NCI-H524 (cell line): ENCODE data around the gene TRAM1L1.

Source experiments
- DNase-seq, 2 experiments: peaks; one replicate each; lab custom pipeline; 2025; lab: John Stamatoyannopoulos, UW

Gene TRAM1L1

DNA sequence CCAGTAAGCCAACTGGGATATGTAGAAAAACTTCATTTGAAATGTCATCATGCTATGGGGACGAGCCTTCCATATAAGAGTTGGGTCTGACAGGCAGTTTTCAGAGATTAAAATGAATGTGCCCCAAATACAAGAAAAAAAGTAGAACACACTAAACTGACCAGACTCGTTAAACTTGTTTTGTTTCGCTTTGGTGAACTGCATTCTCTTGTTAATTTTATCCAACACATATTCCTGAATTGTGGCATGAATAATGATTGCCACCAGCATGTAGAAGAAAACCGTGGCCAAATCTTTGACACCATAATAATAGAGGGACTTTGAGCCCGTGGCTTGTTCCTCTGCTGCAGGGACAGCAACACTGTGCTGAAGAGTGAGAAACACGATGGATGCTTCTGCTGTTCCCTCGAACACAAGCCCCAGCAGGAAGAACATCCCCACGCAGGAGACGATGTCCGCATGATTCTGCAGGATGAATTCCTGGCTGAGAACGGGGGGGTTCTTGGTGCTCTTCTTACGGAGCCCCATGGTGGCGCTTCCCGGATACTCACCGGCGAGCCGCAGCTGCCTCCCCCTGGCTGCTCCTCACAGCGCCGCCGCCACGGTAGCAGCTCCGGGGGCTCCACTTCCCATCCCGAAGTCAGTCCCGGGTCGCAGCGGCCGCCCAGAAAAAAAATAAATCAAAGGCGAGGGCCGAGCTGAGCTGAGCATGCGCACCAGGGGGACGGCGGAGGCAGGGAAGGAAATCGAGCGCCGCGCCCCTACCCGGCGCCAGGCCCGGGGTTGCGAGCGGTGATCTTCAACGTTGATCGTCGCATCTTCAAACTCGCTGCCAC lies at the start of gene TRAM1L1:
TRAM1L1 (minus strand) TSS at position 711 of the 836 bp plus-strand sequence; CDS start at position 528, 183 bp downstream.
- peak; percentile 44 to 70 for DNase-seq

DNA sequence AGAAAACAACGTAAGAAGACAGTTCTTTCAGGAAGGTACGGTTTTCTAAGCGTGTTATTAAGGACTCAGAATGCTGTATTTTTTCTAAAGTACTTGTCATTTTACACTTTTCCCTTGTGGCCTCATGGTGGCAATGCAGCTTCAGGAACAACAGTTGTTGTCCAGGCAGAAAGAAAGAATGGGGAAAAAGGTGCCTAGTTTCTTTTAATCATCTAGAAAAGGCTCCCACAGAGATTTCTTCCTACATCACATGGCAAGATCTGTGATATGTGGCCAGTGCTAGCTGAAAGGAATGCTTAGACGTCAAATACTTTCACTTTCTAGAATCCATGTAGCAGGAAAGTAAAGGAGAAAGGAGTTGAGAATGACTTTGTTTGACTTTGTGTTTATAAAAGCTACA lies 49.0 kb upstream of the TRAM1L1 start:
- DNase-seq = peak; percentile 28 to 62

DNA sequence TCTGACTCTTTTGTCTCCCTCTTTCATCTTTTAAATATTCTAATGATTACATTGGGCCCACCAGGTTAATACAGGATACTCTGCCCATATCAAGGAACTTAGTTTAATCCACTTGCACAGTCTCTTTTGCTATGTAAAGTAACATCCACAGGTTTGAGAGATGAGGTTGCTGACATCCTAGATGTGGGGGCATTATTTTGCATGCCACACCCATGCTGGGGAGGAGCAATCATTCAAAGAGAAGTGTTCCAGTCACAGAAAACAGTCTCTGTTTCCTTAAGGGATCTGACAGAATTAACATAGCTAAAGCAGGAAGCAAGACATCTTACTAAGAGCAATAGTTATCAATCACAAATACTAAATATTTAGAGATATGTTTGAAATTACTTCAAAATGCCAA lies 11.5 kb upstream of the TRAM1L1 start:
- DNase-seq = no peak

DNA sequence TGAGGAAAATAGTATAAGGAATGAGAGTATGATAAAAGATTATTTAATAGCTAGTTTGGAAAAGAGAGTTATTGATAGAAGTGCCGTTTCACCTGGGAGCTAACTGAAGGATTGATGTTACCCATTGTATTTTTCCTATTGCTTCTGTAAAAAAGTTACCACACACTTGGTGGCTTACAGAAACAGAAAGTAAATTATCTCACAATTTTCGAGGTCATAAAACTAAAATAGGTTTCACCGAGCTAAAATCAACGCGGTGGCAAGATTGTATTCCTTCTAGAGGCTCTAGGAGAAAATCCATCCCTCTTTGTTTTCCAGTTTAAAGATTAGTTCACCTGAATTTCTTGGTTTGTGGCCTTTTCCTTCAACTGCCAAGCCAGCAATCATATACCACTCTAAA lies 11.1 kb upstream of the TRAM1L1 start:
- DNase-seq = no peak

DNA sequence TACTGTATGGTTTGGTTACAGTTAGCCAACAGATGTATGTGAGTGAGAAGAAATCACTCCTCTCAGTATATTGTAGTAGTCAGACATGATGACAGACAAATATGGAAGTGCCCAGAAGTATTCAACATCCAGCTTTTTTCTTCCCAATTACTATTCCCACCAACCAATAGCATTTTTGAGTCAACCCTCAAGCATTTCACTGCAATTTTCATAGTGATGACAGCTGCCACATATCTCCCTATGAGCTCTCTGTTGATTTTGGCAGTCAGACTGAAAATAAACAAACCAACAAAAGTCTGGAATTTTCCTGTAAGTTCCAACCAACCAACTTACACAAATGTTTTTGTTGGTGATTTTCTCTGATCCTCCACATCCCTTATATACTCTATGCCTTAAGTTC lies 8.2 kb upstream of the TRAM1L1 start:
- DNase-seq = no peak

DNA sequence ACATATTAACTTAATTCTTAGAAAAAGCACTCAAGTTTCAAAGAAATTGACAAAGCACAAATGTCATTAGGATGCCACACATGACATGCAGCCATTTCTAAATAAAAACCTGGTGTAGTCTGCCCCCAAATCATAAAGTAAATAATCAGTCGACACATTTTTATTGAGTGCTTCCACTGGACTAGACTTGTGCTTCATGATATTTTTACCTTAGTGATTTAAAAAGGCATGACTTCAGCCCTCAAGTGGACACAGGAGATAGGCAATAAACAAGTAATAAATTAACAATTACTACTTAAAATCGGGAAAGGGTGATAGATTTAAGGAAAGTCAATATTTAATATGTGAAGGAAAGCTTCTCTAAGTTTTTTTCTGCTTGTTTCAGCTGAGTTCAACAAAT lies 7.6 kb downstream of the TRAM1L1 start:
- DNase-seq = no peak

DNA sequence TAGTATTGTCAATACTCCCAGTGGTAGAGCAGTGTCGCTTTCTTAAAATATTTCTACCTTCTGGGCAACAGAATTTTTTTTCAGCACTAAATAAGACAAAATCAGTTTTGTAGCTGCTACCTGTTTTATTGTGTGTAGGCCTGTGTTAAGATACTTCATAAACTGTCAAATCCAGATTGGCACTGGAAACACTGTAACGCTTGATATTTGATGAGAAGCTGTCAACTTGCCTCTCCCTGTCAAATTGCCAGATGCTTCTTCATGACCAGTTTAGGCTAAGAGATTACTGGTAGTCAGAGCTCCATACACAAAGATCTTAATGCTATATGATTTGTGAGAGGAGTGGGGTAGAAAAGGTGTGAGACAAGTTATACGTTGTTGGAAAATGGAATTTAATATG lies 17.3 kb downstream of the TRAM1L1 start:
- peak in 1 of 2 experiments; percentile 17 for DNase-seq

DNA sequence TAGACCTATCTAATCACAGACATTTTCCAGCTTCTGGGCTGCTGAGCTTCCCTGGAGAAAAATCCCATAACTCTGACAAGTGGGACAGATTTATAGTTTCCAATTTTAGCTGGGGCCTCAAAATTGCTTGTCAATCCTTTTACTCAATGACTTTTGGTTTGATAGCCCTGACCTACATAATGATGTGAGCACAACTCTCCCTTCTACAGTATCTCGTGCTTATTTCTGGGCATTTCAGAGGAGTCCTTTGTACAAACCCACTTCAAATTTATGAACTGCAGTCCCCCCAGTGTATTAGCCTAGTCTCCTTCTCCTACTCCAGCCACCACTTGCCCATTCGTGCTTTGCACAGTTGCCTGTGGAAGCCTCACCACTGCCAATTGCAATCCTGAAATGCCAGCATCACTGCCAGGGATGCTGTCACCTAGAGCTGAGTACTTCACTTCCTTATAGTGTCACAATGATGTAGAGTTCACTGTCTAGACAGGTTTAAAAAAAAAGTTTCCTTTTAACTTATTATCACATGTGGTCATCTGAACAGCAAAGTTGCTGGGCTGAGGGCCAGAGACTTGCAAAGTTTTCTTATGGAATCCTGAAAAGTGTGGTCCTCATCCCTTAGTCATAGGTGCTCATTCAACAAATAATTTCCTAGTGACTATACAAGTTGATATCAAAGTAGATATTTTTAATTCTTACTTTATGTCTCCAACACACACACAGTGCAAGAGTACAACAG lies 21.2 kb downstream of the TRAM1L1 start:
- DNase-seq = no peak

DNA sequence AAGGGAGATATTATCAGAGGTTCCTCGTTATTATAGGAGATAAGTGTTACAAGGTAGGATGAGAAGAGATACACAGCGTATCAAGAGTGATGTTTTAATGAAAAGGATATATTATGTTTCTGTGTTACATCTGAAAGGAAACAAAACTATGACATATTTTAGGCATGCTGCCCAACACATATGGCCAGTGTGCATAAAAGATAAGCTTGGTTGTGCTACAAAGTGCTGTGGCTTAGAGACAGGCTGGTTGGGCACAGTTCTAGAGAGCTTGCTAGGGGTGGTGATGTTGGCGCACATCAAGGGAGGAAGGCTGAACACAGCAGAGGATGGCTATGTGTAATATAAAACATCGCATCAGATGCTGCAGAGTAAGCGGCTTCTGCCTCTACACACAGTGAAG lies 42.4 kb downstream of the TRAM1L1 start:
- DNase-seq = no peak
